SK-N-SH treated with all-trans-retinoic acid at 6 μM for 48 hours (cell line): ENCODE results near the gene CHMP1A.

ENCODE experiments used
- ATAC-seq: fragments of 200-7000 bp; cut with Tn5 transposase; 3 replicates; pipeline ENCODE4 v1.9.1; 2020; ENCODE audit warnings: mild to moderate bottlenecking, moderate library complexity
- ARNTL ChIP-seq: fragments of 450-650 bp; formaldehyde crosslinking; IDR thresholded peaks from 2 replicates; pipeline ENCODE4 v1.5.0; 2020; ENCODE audit warnings: low read depth, mild to moderate bottlenecking, moderate library complexity, borderline replicate concordance
- BACH2 ChIP-seq: fragments of 250-450 bp; sonication (Bioruptor Pico); IDR thresholded peaks from 2 replicates; pipeline ENCODE4 v1.9.0; 2021; ENCODE audit warnings: mild to moderate bottlenecking, borderline replicate concordance
- CSDC2 ChIP-seq: fragments of 250-450 bp; sonication (Bioruptor Pico); IDR thresholded peaks from 2 replicates; pipeline ENCODE4 v1.5.0; 2020; ENCODE audit warnings: mild to moderate bottlenecking, moderate library complexity
- CSRNP3 ChIP-seq: fragments of 250-450 bp; sonication (Bioruptor Pico); IDR thresholded peaks from 2 replicates; pipeline ENCODE4 v1.5.1; 2021; ENCODE audit warnings: mild to moderate bottlenecking, moderate library complexity
- ESRRG ChIP-seq: fragments of 250-450 bp; sonication (Bioruptor Pico); IDR thresholded peaks from 2 replicates; pipeline ENCODE4 v1.6.1; 2021; ENCODE audit warnings: mild to moderate bottlenecking
- GLIS3 ChIP-seq: fragments of 250-450 bp; sonication (Bioruptor Pico); IDR thresholded peaks from 2 replicates; pipeline ENCODE4 v1.5.0; 2020; ENCODE audit warnings: mild to moderate bottlenecking, moderate library complexity
- ISL1 ChIP-seq: fragments of 250-450 bp; sonication (Bioruptor Pico); IDR thresholded peaks from 2 replicates; pipeline ENCODE4 v2.1.2; 2022; ENCODE audit warnings: mild to moderate bottlenecking, moderate library complexity
- OSR1 ChIP-seq: fragments of 250-450 bp; sonication (Bioruptor Pico); IDR thresholded peaks from 2 replicates; pipeline ENCODE4 v1.8.0; 2022; ENCODE audit warnings: moderate library complexity, mild to moderate bottlenecking, inconsistent platforms
- PPARA ChIP-seq: fragments of 250-450 bp; sonication (Bioruptor Pico); IDR thresholded peaks from 2 replicates; pipeline ENCODE4 v1.5.0; 2020; ENCODE audit warnings: mild to moderate bottlenecking, borderline replicate concordance
- SNAI2 ChIP-seq: fragments of 250-450 bp; sonication (Bioruptor Pico); IDR thresholded peaks from 2 replicates; pipeline ENCODE4 v1.5.0; 2020; ENCODE audit warnings: mild to moderate bottlenecking, moderate library complexity
- TOX ChIP-seq: fragments of 250-450 bp; sonication (Bioruptor Pico); IDR thresholded peaks from 2 replicates; pipeline ENCODE4 v1.8.0; 2021; ENCODE audit warnings: mild to moderate bottlenecking, moderate library complexity, borderline replicate concordance
- TSHZ2 ChIP-seq: fragments of 250-450 bp; sonication (Bioruptor Pico); IDR thresholded peaks from 2 replicates; pipeline ENCODE4 v1.5.0; 2020; ENCODE audit warnings: mild to moderate bottlenecking, moderate library complexity
- ZC3H10 ChIP-seq: fragments of 250-450 bp; sonication (Bioruptor Pico); IDR thresholded peaks from 2 replicates; pipeline ENCODE4 v1.5.1; 2021; ENCODE audit warnings: mild to moderate bottlenecking, moderate library complexity
- ZFP3 ChIP-seq: fragments of 250-450 bp; sonication (Bioruptor Pico); IDR thresholded peaks from 2 replicates; pipeline ENCODE4 v1.5.0; 2020; ENCODE audit warnings: mild to moderate bottlenecking, moderate library complexity
- ZFP30 ChIP-seq: fragments of 450-650 bp; formaldehyde crosslinking; IDR thresholded peaks from 2 replicates; pipeline ENCODE4 v1.5.0; 2022; ENCODE audit warnings: mild to moderate bottlenecking, moderate library complexity
- ZNF565 ChIP-seq: fragments of 450-650 bp; formaldehyde crosslinking; conservative IDR thresholded peaks from 2 replicates; pipeline ENCODE4 v1.5.0; 2020; ENCODE audit warnings: low read depth, mild to moderate bottlenecking, moderate library complexity
- ZNF70 ChIP-seq: fragments of 450-650 bp; formaldehyde crosslinking; IDR thresholded peaks from 2 replicates; pipeline ENCODE4 v1.5.0; 2020; ENCODE audit warnings: mild to moderate bottlenecking, moderate library complexity
- TF ChIP-seq, protein P1 (sequence below): fragments of 250-450 bp; sonication (Bioruptor Pico); IDR thresholded peaks from 2 replicates; pipeline ENCODE4 v1.5.1; 2020; ENCODE audit warnings: low read depth, mild to moderate bottlenecking, moderate library complexity
- TF ChIP-seq, protein P2 (sequence below): fragments of 250-450 bp; sonication (Bioruptor Pico); IDR thresholded peaks from 2 replicates; pipeline ENCODE4 v1.8.0; 2020; ENCODE audit warnings: mild to moderate bottlenecking, moderate library complexity, borderline replicate concordance

The CHMP1A gene

GRCh38 chr16:89697161-89697615, 39.7 kb upstream of the CHMP1A start:
- no peak for ATAC-seq
- TF ChIP-seq ZC3H10 (CRISPR knock-in tag) (no peak), ZNF565 (CRISPR knock-in tag) (no peak), SNAI2 (no peak), CSRNP3 (CRISPR knock-in tag) (no peak), ARNTL (CRISPR knock-in tag) (no peak), ESRRG (CRISPR knock-in tag) (no peak), ZFP30 (CRISPR knock-in tag) (no peak), BACH2 (CRISPR knock-in tag) (no peak), TSHZ2 (no peak), TOX (no peak), ZFP3 (no peak), ZNF70 (CRISPR knock-in tag) (no peak)
- TF ChIP-seq, protein P1, sequence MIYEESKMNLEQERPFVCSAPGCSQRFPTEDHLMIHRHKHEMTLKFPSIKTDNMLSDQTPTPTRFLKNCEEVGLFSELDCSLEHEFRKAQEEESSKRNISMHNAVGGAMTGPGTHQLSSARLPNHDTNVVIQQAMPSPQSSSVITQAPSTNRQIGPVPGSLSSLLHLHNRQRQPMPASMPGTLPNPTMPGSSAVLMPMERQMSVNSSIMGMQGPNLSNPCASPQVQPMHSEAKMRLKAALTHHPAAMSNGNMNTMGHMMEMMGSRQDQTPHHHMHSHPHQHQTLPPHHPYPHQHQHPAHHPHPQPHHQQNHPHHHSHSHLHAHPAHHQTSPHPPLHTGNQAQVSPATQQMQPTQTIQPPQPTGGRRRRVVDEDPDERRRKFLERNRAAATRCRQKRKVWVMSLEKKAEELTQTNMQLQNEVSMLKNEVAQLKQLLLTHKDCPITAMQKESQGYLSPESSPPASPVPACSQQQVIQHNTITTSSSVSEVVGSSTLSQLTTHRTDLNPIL (CRISPR knock-in tag), result no peak
- TF ChIP-seq, protein P2, sequence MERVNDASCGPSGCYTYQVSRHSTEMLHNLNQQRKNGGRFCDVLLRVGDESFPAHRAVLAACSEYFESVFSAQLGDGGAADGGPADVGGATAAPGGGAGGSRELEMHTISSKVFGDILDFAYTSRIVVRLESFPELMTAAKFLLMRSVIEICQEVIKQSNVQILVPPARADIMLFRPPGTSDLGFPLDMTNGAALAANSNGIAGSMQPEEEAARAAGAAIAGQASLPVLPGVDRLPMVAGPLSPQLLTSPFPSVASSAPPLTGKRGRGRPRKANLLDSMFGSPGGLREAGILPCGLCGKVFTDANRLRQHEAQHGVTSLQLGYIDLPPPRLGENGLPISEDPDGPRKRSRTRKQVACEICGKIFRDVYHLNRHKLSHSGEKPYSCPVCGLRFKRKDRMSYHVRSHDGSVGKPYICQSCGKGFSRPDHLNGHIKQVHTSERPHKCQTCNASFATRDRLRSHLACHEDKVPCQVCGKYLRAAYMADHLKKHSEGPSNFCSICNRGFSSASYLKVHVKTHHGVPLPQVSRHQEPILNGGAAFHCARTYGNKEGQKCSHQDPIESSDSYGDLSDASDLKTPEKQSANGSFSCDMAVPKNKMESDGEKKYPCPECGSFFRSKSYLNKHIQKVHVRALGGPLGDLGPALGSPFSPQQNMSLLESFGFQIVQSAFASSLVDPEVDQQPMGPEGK (CRISPR knock-in tag), result no peak
- TF ChIP-seq, all 23 proteins: peak for 0

- no peak for ATAC-seq
- no peak for TF ChIP-seq ISL1
- no peak for TF ChIP-seq CSDC2
- TF ChIP-seq TSHZ2, result no peak
- no peak for TF ChIP-seq ESRRG (CRISPR knock-in tag)
- TF ChIP-seq GLIS3 (CRISPR knock-in tag), result no peak
- TF ChIP-seq TOX, result no peak
- TF ChIP-seq CSRNP3 (CRISPR knock-in tag), result no peak
- no peak for TF ChIP-seq PPARA (CRISPR knock-in tag)
- TF ChIP-seq ZFP3, result no peak
- TF ChIP-seq, protein P2 (CRISPR knock-in tag), result no peak
- no peak for TF ChIP-seq OSR1
Measured at GRCh38 chr16:89696670-89697128, 39.2 kb upstream of the CHMP1A start.
